GM03348 (cell line): Measurements from ENCODE around the gene PROSER2.

ENCODE experiments used
- DNase-seq: peaks from one replicate; pipeline ENCODE4 v3.0.0; 2012; ENCODE audit warnings: low spot score

PROSER2 gene

GRCh38 chr10:11823122-11823988, at the start of gene PROSER2:
Gene PROSER2 (plus strand): TSS chr10:11823356. CDS start chr10:11852078, 28,722 bp downstream.
- peak; percentile 80 for DNase-seq

- no peak for DNase-seq
Observed at GRCh38 chr10:11773761-11774441, 49.3 kb upstream of the PROSER2 start.

- no peak for DNase-seq
Observed at GRCh38 chr10:11775412-11775811, 47.7 kb upstream of the PROSER2 start.

GRCh38 chr10:11776080-11776479, 47.1 kb upstream of the PROSER2 start:
- no peak for DNase-seq

- no peak for DNase-seq
Observed at GRCh38 chr10:11781114-11781513, 42.0 kb upstream of the PROSER2 start.

DNA sequence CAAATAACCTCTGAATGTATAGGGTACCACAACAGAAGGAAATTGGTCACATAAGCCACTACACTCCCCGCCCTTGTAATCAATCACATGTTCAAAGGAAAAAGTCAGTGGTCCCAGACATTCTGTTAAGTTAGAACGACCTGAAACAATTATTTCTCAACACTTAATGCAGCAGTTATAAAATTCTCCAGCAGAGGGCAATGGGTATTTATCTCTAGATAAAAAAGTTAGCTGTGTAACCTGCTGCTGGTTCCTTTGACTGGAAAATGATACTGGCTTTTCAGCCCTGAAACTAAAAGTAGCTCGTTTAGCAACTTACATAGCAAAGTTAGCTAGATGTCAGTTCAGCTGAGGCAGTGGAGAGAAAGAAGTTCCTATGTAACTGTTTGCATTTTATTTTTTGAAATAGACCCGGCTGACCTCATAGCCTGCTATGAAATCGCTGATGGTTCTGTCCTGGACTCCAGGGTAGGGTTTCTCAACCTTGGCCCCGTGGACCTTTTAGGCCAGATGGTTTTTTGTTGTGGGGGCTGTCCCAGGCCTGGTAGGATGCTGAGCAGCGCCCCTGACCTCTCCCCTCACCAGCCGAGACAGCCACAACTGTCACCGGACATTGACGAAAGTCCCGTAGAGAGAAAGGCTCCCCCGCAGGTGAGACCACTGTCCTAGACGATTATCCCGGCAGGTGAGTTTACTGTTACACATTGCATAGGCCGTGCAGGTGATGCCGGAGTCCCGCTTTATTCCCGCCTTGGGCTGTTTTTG, 40.2 kb upstream of the PROSER2 start:
- DNase-seq = peak; percentile 74

GRCh38 chr10:11783558-11783865, 39.6 kb upstream of the PROSER2 start:
- no peak for DNase-seq

DNA sequence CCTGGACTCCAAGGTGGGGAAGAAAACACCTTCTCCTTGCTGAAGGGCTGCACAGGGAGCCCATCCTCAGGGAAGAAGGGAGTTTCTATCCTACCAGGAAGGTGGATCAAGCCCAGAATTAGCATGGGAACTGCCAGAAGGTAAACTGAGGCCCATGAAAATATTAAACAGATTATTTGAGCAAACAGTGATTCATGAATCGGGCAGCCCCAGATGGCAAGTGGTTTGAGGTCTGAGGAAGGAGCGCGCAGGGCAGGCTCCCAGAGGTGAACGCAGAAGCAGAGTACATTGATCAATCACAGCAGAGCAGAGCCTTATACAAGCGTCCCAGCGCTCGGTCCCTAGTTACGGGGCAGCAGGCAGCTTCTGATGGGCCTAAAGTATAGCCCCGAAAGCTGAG, 35.8 kb upstream of the PROSER2 start:
- no peak for DNase-seq

DNA sequence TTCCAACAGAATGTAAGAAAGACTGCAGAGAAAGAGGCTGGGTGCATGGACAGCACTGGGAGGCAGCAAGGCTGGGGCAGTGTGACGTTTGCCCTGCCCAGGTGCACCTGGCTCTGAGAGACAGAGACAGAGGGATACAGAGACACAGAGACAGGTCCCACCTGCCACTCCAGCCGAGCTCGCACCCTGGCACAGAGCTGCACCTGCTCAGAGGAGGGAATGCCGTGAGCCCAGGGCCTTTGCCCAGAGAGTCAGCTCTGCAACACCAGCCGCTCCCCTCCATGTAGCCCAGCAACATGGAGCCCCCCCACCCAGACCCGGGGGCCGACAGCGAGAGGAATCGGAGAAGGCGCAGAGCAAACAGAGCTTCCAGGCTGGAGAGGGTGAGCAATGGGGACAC, 35.3 kb upstream of the PROSER2 start:
- DNase-seq = no peak

GRCh38 chr10:11789306-11789705, 33.9 kb upstream of the PROSER2 start:
- DNase-seq = no peak

DNA sequence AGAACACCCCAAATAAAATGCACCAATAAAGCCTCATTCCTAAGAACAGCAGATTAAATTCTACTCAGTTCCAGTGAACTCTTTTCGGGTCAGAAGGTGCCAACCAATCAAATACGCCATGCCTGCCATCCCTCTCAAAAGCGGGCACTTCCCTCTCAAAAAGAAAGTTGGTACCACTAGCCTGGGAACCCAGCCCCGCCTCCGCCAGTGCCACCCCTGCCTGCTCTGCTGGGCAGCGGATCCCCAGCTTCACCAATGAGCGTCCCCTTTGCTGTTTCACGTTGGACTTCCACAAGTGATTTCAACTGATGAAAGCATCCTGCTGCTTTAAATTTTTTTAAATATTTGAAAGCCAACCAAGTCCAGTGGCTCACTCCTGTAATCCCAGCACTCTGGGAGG, 33.2 kb upstream of the PROSER2 start:
- DNase-seq = no peak

GRCh38 chr10:11793762-11794479, 29.2 kb upstream of the PROSER2 start:
- DNase-seq = peak; percentile 32

GRCh38 chr10:11794566-11794965, 28.6 kb upstream of the PROSER2 start:
- no peak for DNase-seq

DNA sequence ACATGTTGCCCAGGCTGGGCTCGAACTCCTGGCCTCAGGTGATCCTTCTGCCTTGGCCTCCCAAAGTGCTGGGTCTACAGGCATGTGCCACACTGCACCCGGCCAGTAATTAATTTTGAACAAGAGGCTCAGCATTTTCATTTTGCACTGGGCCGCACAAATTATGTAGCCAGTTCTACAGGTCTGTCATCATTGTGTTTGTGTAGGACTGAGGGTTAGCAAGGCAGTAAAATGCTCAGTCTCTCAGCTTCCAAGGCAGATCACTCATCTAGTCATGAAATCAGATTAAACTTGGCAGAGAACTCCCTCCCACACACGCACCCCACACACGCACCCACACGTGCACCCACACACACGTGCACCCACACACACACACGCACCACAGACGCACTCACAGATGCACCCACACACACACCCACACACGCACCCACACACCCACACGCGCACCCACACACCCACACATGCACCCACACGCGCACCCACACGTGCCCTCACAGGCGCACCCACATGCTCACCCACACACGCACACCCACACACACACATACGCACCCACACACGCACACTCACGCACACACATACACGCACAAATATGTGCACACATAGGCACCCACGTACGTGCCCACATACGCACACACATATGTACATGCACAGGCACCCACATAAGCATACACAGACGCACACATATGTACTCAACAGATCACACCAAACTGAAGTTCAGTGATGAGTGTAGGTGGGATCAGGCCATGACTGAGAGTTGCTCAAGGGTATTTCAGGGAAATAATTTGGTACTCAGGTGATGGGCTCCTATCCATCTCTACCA, 27.8 kb upstream of the PROSER2 start:
- DNase-seq = no peak

DNA sequence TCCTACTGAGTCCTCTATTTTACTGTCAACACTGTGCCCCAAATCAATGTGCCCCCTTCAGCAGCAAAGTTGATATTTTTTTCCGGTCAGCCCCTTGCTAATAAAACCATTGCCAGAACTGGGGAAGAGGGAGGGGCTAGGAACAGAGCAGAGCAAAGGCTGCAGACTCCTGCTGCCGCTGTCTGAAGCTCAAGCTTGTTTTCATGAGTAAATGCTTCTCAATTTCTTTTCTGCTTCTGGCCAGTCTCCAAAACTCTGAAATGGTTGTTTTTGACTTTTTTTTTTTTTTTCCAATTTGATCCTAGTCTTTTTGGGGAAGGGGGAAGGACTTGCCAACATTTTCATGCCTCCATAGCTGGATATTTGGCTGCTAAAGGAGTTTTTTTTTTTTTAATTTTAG, 26.7 kb upstream of the PROSER2 start:
- no peak for DNase-seq

GRCh38 chr10:11797281-11797680, 25.9 kb upstream of the PROSER2 start:
- DNase-seq = no peak

DNA sequence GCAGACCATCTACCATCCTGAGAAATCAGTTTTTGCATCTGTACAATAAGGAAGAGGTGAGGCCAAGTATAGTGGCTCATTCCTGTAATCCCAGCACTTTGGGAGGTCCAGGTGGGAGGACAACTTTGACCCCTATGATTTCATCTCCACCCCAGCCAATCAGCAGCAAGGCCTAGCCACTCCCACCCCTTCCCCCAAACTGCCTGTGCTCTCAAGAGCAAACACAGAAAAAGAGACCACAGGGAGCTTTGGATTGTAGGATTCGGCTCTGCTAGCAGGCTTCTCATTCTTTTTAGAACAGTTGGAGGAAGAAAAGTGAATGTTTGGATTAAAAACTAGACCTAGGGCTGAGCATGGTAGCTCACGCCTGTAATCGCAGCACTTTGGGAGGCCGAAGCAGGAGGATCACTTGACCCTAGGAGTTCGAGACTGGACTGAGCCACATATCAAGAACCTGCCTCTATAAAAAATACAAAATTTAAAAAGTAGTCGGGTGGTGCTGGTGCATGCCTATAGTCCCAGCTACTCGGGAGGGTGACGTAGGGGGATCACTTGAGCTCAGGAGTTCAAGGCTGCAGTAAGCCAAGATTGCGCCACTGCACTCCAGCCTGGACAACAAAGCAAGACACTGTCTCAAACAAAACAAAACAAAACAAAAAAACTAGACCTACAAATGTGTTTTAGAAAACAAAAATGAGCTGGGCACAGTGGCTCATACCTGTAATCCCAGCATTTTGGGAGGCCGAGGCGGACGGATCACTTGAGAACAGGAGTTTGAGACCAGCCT, 25.1 kb upstream of the PROSER2 start:
- DNase-seq = no peak

DNA sequence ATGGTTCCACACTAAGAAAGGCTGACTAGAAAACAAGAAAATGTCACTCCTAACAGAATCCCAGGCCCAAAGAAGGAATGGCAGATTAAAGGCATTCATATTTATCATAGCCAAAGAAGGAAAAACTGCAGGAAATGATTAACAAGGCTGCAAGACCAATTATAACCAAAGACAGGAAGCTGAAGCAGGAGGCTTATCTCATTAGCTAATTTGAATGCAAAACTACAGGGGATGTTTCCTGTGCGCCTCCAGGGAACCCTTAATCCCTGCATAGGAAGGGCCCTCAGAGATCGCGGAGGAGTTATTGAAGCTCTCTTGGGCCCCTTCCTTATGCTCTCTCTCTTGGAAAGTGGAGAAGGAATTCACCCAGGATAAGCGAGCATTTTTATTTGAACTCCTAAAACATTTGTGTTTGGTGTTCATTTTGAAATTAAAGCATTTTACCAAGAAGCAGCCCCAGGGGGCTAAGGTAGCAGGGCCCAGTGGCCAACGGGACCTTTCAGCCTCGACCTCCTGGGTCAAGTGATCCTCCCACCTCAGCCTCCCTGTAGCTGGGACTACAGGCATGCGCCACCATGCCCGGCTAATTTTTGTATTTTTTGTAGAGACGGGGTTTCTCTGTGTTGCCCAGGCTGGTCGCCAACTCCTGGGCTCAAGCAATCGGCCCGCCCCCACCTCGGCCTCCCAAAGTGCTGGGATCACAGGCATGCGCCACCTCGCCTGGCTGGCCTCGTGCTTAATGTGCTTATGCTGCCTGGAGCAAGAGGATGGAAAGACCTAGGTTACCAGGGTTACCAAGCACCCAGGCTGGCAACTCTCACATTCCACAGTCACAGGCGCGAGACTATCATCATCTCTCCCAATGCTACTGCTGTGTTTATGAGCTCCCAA, 24.1 kb upstream of the PROSER2 start:
- DNase-seq = no peak

DNA sequence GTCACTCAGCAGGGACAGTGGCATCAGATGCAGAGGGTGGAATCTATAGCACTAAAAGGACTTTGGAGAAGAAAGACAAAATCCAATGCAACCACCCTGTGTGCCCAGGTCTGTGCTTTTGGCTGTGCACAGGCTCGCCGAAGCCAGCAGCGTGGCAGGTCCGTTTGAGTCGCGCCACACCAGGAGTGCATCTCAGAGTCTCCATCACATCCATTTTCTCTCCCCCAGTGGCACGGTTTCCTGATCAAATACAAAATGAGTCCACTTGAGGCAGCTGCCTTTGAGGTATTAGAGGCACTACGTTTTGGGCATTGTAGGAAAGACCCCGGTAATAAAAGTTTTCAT, 23.4 kb upstream of the PROSER2 start:
- DNase-seq = no peak

GRCh38 chr10:11804336-11804735, 18.8 kb upstream of the PROSER2 start:
- no peak for DNase-seq
